NCI-H748 (cell line): ENCODE measurements around the gene KIZ.

Experiments
- DNase-seq: peaks from one replicate; lab custom pipeline; 2025; ENCODE audit not compliant: unreplicated experiment; lab: John Stamatoyannopoulos, UW

Gene KIZ

GRCh38 chr20:21125849-21126580 is at the start of gene KIZ:
TSS of gene KIZ (plus strand) at chr20:21126082. CDS start at chr20:21126116, 34 bp downstream.
- peak; percentile 99 for DNase-seq

GRCh38 chr20:21077809-21078345 is 48.0 kb upstream of the KIZ start:
- no peak for DNase-seq

GRCh38 chr20:21082584-21082983 is 43.3 kb upstream of the KIZ start:
- DNase-seq: no peak

- no peak for DNase-seq
These were observed 42.0 kb upstream of the KIZ start for GRCh38 chr20:21083825-21084325.

GRCh38 chr20:21087862-21088540 is 37.9 kb upstream of the KIZ start:
- no peak for DNase-seq

GRCh38 chr20:21089391-21089790 is 36.5 kb upstream of the KIZ start:
- peak; percentile 60 for DNase-seq

GRCh38 chr20:21090111-21090618 is 35.7 kb upstream of the KIZ start:
- DNase-seq: peak; percentile 93

- peak; percentile 93 for DNase-seq
These were observed 35.2 kb upstream of the KIZ start for GRCh38 chr20:21090721-21091120.

GRCh38 chr20:21092806-21093205 is 33.1 kb upstream of the KIZ start:
- no peak for DNase-seq

- peak; percentile 60 for DNase-seq
These were observed 29.4 kb upstream of the KIZ start for GRCh38 chr20:21096321-21097043.

GRCh38 chr20:21099751-21100577 is 25.9 kb upstream of the KIZ start:
- peak; percentile 99 for DNase-seq

- DNase-seq: peak; percentile 98
These were observed 25.1 kb upstream of the KIZ start for GRCh38 chr20:21100578-21101452.

GRCh38 chr20:21101453-21101931 is 24.4 kb upstream of the KIZ start:
- DNase-seq: peak; percentile 83

GRCh38 chr20:21101932-21102575 is 23.8 kb upstream of the KIZ start:
- DNase-seq: peak; percentile 59

- peak; percentile 69 for DNase-seq
These were observed 23.1 kb upstream of the KIZ start for GRCh38 chr20:21102603-21103311.

GRCh38 chr20:21103582-21104465 is 22.1 kb upstream of the KIZ start:
- DNase-seq: no peak

- DNase-seq: no peak
These were observed 21.5 kb upstream of the KIZ start for GRCh38 chr20:21104466-21104761.
